Naive thymus-derived CD4-positive, alpha-beta T cell (primary cell): Measurements from ENCODE around the gene ISOC1. TPM values are rescaled to one million over a fixed set of nuclear protein-coding genes. Genes with fewer than 3 reads are reported as not detected.

Experiments
- ATAC-seq: fragments of 150-1000 bp; cut with Tn5 transposase; 2 replicates; pipeline ENCODE4 v1.10.0; 2021; ENCODE audit warnings: mild to moderate bottlenecking, moderate library complexity
- CTCF ChIA-PET: fragments of 350-600 bp; sonication (Branson Sonifier 250); formaldehyde crosslinking; loops from one replicate; lab custom pipeline; 2021; ENCODE audit warnings: antibody characterized with exemption; lab: Charles Lee
- POLR2A ChIA-PET: fragments of 350-600 bp; sonication (Branson Sonifier 250); formaldehyde crosslinking; loops from one replicate; lab custom pipeline; 2021; ENCODE audit warnings: antibody characterized with exemption, inconsistent platforms; lab: Charles Lee
- DNase-seq, 9 donors: peaks; one replicate each; pipeline versions ENCODE4 v3.0.0 to v3.0.0-alpha.2; 2020 to 2022; ENCODE audit warnings: mixed read lengths in 1 of 9
- H3K27ac ChIP-seq: one replicate; pipeline ENCODE4 v1.7.0; 2013; ENCODE audit warnings: mild to moderate bottlenecking, low read depth, low read length, moderate library complexity
- H3K27me3 ChIP-seq, 2 donors: one replicate each; pipeline ENCODE4 v1.7.0; 2013; ENCODE audit warnings: low read length in 2 of 2, mild to moderate bottlenecking in 2 of 2, moderate library complexity in 2 of 2; ENCODE audit not compliant: control insufficient read depth in 2 of 2, insufficient read depth in 2 of 2
- H3K36me3 ChIP-seq, 3 experiments: 1 replicate in 2 of 3; 2 replicates in 1 of 3; pipeline ENCODE4 v1.7.0; 2013; ENCODE audit warnings: low read length in 3 of 3, mild to moderate bottlenecking in 3 of 3, moderate library complexity in 1 of 3; ENCODE audit not compliant: insufficient read depth in 3 of 3, control insufficient read depth in 2 of 3
- H3K4me1 ChIP-seq, 2 donors: one replicate each; pipeline ENCODE4 v1.7.0; 2013; ENCODE audit warnings: low read length in 2 of 2, mild to moderate bottlenecking in 2 of 2, moderate library complexity in 1 of 2; ENCODE audit not compliant: control insufficient read depth in 2 of 2, insufficient read depth in 2 of 2
- H3K4me3 ChIP-seq: 2 replicates; pipeline ENCODE4 v1.7.0; 2013; ENCODE audit warnings: mild to moderate bottlenecking, low read length
- H3K9me3 ChIP-seq, 3 experiments: 1 replicate in 2 of 3; 2 replicates in 1 of 3; pipeline ENCODE4 v1.7.0; 2013; ENCODE audit warnings: low read length in 3 of 3; ENCODE audit not compliant: control insufficient read depth in 2 of 3
- H3K27ac Mint-ChIP-seq, 9 donors: one replicate each; pipeline ENCODE4 v1.8.0; 2020 to 2022; ENCODE audit warnings: mixed read lengths in 9 of 9, mild to moderate bottlenecking in 8 of 9, moderate library complexity in 5 of 9, inconsistent platforms in 2 of 9
- H3K27me3 Mint-ChIP-seq, 5 donors: one replicate each; pipeline ENCODE4 v1.8.0; 2021 to 2022; ENCODE audit warnings: mixed read lengths in 5 of 5, mild to moderate bottlenecking in 1 of 5
- H3K36me3 Mint-ChIP-seq, 5 donors: one replicate each; pipeline ENCODE4 v1.8.0; 2020 to 2022; ENCODE audit warnings: mixed read lengths in 5 of 5, mild to moderate bottlenecking in 3 of 5, inconsistent platforms in 1 of 5
- H3K4me1 Mint-ChIP-seq, 7 donors: one replicate each; pipeline ENCODE4 v1.8.0; 2020 to 2022; ENCODE audit warnings: mixed read lengths in 7 of 7, mild to moderate bottlenecking in 3 of 7, inconsistent platforms in 1 of 7
- H3K4me3 Mint-ChIP-seq, 10 donors: one replicate each; pipeline ENCODE4 v1.8.0; 2020 to 2022; ENCODE audit warnings: mild to moderate bottlenecking in 10 of 10, mixed read lengths in 10 of 10, moderate library complexity in 6 of 10, inconsistent platforms in 2 of 10
- H3K9me3 Mint-ChIP-seq, 11 donors: one replicate each; pipeline ENCODE4 v1.8.0; 2020 to 2022; ENCODE audit warnings: mixed read lengths in 11 of 11, mild to moderate bottlenecking in 4 of 11, inconsistent platforms in 1 of 11, moderate library complexity in 1 of 11
- intact Hi-C, 2 donors: fragments of 100-400 bp; cut with micrococcal nuclease; formaldehyde crosslinking; loops; one replicate each; pipeline ENCODE4 v1.15.1; 2023
- polyA plus RNA-seq, 2 donors: library from polyadenylated mRNA; unstranded; fragments of 300-500 nt; fragmentation: Illumina TruSeq; gene quantifications; one replicate each; pipeline ENCODE4 v1.2.3, GENCODE V29; 2021
- total RNA-seq, 6 experiments: library from RNA in 5 of 6; stranded (reverse) in 5 of 6; gene quantifications; 1 replicate in 5 of 6; 2 replicates in 1 of 6; pipeline ENCODE4 v1.2.3 and lab custom pipeline; 2021 to 2026

Gene ISOC1
- total and polyA plus RNA-seq, 7 experiments from 2014 or later: 5.3 to 32.1 (median 12.4) TPM

GRCh38 chr5:129074903-129075302, 19.6 kb upstream of the ISOC1 start:
- no peaks in the 10 kb centered on the region for H3K4me1 ChIP-seq
- no peaks in the 10 kb centered on the region for H3K9me3 ChIP-seq
- no peaks in the 10 kb centered on the region for H3K4me1 Mint-ChIP-seq
- H3K36me3 ChIP-seq: no peaks in the 10 kb centered on the region
- H3K9me3 Mint-ChIP-seq: no peaks in the 10 kb centered on the region
- intact Hi-C loops: no loop called here
- ATAC-seq: no peak
- H3K27me3 Mint-ChIP-seq: peaks cover 5 to 24% (median 16%) of the 10 kb centered on the region in 5 donors
- H3K4me3 ChIP-seq: no peak overlapping the region
- DNase-seq: no peak
- no peak overlapping the region for H3K27ac ChIP-seq
- H3K4me3 Mint-ChIP-seq: no peak overlapping the region
- CTCF ChIA-PET: no interaction called here
- H3K27ac Mint-ChIP-seq: no peak overlapping the region
- POLR2A ChIA-PET: no interaction called here
- no peaks in the 10 kb centered on the region for H3K36me3 Mint-ChIP-seq
- no peaks in the 10 kb centered on the region for H3K27me3 ChIP-seq

GRCh38 chr5:129077433-129078075, 17.0 kb upstream of the ISOC1 start:
- Mint-ChIP-seq H3K27me3 (peaks cover 8 to 24% (median 16%) of the 10 kb centered on the region in 5 donors), H3K4me3 (no peak overlapping the region), H3K9me3 (no peaks in the 10 kb centered on the region), H3K4me1 (no peaks in the 10 kb centered on the region), H3K27ac (no peak overlapping the region), H3K36me3 (no peaks in the 10 kb centered on the region)
- no peaks in the 10 kb centered on the region for H3K36me3 ChIP-seq
- DNase-seq (no peak), ATAC-seq (no peak)
- H3K27me3 ChIP-seq: no peaks in the 10 kb centered on the region
- H3K27ac ChIP-seq: no peak overlapping the region
- ChIA-PET CTCF (no interaction called here), POLR2A (no interaction called here)
- no peaks in the 10 kb centered on the region for H3K4me1 ChIP-seq
- no peaks in the 10 kb centered on the region for H3K9me3 ChIP-seq
- no peak overlapping the region for H3K4me3 ChIP-seq
- intact Hi-C loops: no loop called here

GRCh38 chr5:129078247-129078646, 16.3 kb upstream of the ISOC1 start:
- ChIA-PET CTCF (no interaction called here), POLR2A (no interaction called here)
- Histone ChIP-seq H3K27ac (no peak overlapping the region), H3K36me3 (no peaks in the 10 kb centered on the region), H3K4me1 (no peaks in the 10 kb centered on the region), H3K9me3 (no peaks in the 10 kb centered on the region), H3K4me3 (no peak overlapping the region), H3K27me3 (no peaks in the 10 kb centered on the region)
- H3K4me1 Mint-ChIP-seq: no peaks in the 10 kb centered on the region
- no peaks in the 10 kb centered on the region for H3K9me3 Mint-ChIP-seq
- no peaks in the 10 kb centered on the region for H3K36me3 Mint-ChIP-seq
- ATAC-seq (no peak), DNase-seq (no peak)
- peaks cover 3 to 24% (median 15%) of the 10 kb centered on the region in 5 donors for H3K27me3 Mint-ChIP-seq
- H3K27ac Mint-ChIP-seq: no peak overlapping the region
- H3K4me3 Mint-ChIP-seq: no peak overlapping the region
- intact Hi-C loops: no loop called here

GRCh38 chr5:129078660-129079059, 15.9 kb upstream of the ISOC1 start:
- intact Hi-C loops: no loop called here
- no peak for DNase-seq
- H3K36me3 ChIP-seq: no peaks in the 10 kb centered on the region
- no peak overlapping the region for H3K4me3 ChIP-seq
- ATAC-seq: no peak
- Mint-ChIP-seq H3K9me3 (no peaks in the 10 kb centered on the region), H3K4me1 (no peaks in the 10 kb centered on the region), H3K27ac (no peak overlapping the region), H3K36me3 (no peaks in the 10 kb centered on the region), H3K4me3 (no peak overlapping the region), H3K27me3 (peaks cover 5 to 20% (median 14%) of the 10 kb centered on the region in 5 donors)
- no peaks in the 10 kb centered on the region for H3K9me3 ChIP-seq
- H3K4me1 ChIP-seq: no peaks in the 10 kb centered on the region
- H3K27ac ChIP-seq: no peak overlapping the region
- POLR2A ChIA-PET: no interaction called here
- CTCF ChIA-PET: no interaction called here
- no peaks in the 10 kb centered on the region for H3K27me3 ChIP-seq

- intact Hi-C loops: no loop called here
These were observed 15.1 kb upstream of the ISOC1 start for GRCh38 chr5:129079496-129079895.

GRCh38 chr5:129080766-129081165, 13.8 kb upstream of the ISOC1 start:
- H3K4me3 Mint-ChIP-seq: no peak overlapping the region
- H3K4me3 ChIP-seq: no peak overlapping the region
- no peak overlapping the region for H3K27ac Mint-ChIP-seq
- no peaks in the 10 kb centered on the region for H3K9me3 ChIP-seq
- H3K9me3 Mint-ChIP-seq: no peaks in the 10 kb centered on the region
- H3K4me1 Mint-ChIP-seq: no peaks in the 10 kb centered on the region
- no peaks in the 10 kb centered on the region for H3K4me1 ChIP-seq
- POLR2A ChIA-PET: no interaction called here
- no peaks in the 10 kb centered on the region for H3K36me3 ChIP-seq
- no peak for ATAC-seq
- H3K27ac ChIP-seq: no peak overlapping the region
- CTCF ChIA-PET: no interaction called here
- H3K36me3 Mint-ChIP-seq: no peaks in the 10 kb centered on the region
- DNase-seq: no peak
- no peaks in the 10 kb centered on the region for H3K27me3 ChIP-seq
- intact Hi-C loops: no loop called here
- peaks cover 1 to 20% (median 10%) of the 10 kb centered on the region in 5 donors for H3K27me3 Mint-ChIP-seq

More at GRCh38 chr5:129079496-129079895, 15.1 kb upstream of the ISOC1 start:
- peaks cover 3 to 14% (median 10%) of the 10 kb centered on the region in 5 donors for H3K27me3 Mint-ChIP-seq
- H3K27ac Mint-ChIP-seq: no peak overlapping the region
- H3K9me3 Mint-ChIP-seq: no peaks in the 10 kb centered on the region
- H3K36me3 Mint-ChIP-seq: no peaks in the 10 kb centered on the region
- no peaks in the 10 kb centered on the region for H3K4me1 ChIP-seq
- H3K27ac ChIP-seq: no peak overlapping the region
- H3K4me3 ChIP-seq: no peak overlapping the region
- no peak overlapping the region for H3K4me3 Mint-ChIP-seq
- no peaks in the 10 kb centered on the region for H3K27me3 ChIP-seq
- POLR2A ChIA-PET: no interaction called here
- H3K4me1 Mint-ChIP-seq: no peaks in the 10 kb centered on the region
- DNase-seq (no peak), ATAC-seq (no peak)
- CTCF ChIA-PET: no interaction called here
- H3K9me3 ChIP-seq: no peaks in the 10 kb centered on the region
- H3K36me3 ChIP-seq: no peaks in the 10 kb centered on the region
